Measurements from ENCODE around the gene SLC27A4.

SLC27A4 gene

GRCh38 chr9:128358090-128358489 is 17.8 kb downstream of the SLC27A4 start:
- in situ Hi-C loops (cut with HindIII; ENCODE audit: low pct_ligation_motif_present, low pct_unique_long_range_greater_than_20kb, low sequenced_read_pairs) = no loop called here

GRCh38 chr9:128358861-128359260 is 18.5 kb downstream of the SLC27A4 start:
- in situ Hi-C loops (cut with HindIII; ENCODE audit: low pct_ligation_motif_present, low pct_unique_long_range_greater_than_20kb, low sequenced_read_pairs) = no loop called here

More at GRCh38 chr9:128358090-128358489, 17.8 kb downstream of the SLC27A4 start:
- no peak for DNase-seq

GRCh38 chr9:128360826-128361225 is 20.5 kb downstream of the SLC27A4 start:
- in situ Hi-C loops (cut with HindIII; ENCODE audit: low pct_ligation_motif_present, low pct_unique_long_range_greater_than_20kb, low sequenced_read_pairs) = no loop called here
- DNase-seq = no peak

More at GRCh38 chr9:128358861-128359260, 18.5 kb downstream of the SLC27A4 start:
- no peak for DNase-seq

GRCh38 chr9:128361296-128361985 is 21.1 kb downstream of the SLC27A4 start:
- in situ Hi-C loops (cut with HindIII; ENCODE audit: low pct_ligation_motif_present, low pct_unique_long_range_greater_than_20kb, low sequenced_read_pairs) = no loop called here
- no peak for DNase-seq

GRCh38 chr9:128361986-128362646 is 21.8 kb downstream of the SLC27A4 start:
- in situ Hi-C loops (cut with HindIII; ENCODE audit: low pct_ligation_motif_present, low pct_unique_long_range_greater_than_20kb, low sequenced_read_pairs) = no loop called here
- peak; percentile 79 for DNase-seq

- DNase-seq = no peak
- in situ Hi-C loops (cut with HindIII; ENCODE audit: low pct_ligation_motif_present, low pct_unique_long_range_greater_than_20kb, low sequenced_read_pairs) = no loop called here
Observed at GRCh38 chr9:128362774-128363173, 22.4 kb downstream of the SLC27A4 start.

- in situ Hi-C loops (cut with HindIII; ENCODE audit: low pct_ligation_motif_present, low pct_unique_long_range_greater_than_20kb, low sequenced_read_pairs) = no loop called here
- DNase-seq = no peak
Observed at GRCh38 chr9:128365525-128365924, 25.2 kb downstream of the SLC27A4 start.

DNA sequence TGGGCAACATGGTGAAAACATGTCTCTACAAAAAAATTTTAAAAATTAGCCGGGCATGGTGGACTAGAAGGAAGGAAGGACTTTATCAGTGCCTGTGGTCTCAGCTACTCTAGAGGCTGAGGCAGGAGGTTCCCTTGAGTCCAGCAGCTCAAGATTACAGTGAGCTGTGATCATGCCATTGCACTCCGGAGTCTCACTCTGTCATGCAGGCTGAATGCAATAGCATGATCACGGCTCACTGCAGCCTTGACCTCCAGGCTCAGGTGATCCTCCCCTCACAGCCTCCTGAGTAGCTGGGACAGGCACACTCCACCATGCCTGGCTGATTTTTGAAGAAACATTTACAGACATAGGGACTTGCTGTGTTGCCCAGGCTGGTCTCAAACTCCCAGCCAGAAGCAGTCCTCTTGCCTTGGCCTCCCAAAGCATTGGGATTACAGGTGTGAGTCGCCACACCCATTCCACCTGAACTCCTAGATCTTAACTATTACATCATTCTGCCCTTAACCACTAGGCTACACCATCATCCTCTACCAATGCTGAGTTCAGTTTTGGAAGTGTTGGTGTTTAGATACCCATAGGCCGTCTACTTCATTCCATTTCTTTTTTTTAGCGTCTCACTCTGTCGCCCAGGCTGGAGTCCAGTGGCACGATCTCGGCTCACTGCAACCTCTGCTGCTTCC is 28.8 kb downstream of the SLC27A4 start:
- in situ Hi-C loops (cut with HindIII; ENCODE audit: low pct_ligation_motif_present, low pct_unique_long_range_greater_than_20kb, low sequenced_read_pairs) = no loop called here
- no peak for DNase-seq

- in situ Hi-C loops (cut with HindIII; ENCODE audit: low pct_ligation_motif_present, low pct_unique_long_range_greater_than_20kb, low sequenced_read_pairs) = no loop called here
- DNase-seq = no peak
Observed at GRCh38 chr9:128370367-128370751, 30.0 kb downstream of the SLC27A4 start.

DNA sequence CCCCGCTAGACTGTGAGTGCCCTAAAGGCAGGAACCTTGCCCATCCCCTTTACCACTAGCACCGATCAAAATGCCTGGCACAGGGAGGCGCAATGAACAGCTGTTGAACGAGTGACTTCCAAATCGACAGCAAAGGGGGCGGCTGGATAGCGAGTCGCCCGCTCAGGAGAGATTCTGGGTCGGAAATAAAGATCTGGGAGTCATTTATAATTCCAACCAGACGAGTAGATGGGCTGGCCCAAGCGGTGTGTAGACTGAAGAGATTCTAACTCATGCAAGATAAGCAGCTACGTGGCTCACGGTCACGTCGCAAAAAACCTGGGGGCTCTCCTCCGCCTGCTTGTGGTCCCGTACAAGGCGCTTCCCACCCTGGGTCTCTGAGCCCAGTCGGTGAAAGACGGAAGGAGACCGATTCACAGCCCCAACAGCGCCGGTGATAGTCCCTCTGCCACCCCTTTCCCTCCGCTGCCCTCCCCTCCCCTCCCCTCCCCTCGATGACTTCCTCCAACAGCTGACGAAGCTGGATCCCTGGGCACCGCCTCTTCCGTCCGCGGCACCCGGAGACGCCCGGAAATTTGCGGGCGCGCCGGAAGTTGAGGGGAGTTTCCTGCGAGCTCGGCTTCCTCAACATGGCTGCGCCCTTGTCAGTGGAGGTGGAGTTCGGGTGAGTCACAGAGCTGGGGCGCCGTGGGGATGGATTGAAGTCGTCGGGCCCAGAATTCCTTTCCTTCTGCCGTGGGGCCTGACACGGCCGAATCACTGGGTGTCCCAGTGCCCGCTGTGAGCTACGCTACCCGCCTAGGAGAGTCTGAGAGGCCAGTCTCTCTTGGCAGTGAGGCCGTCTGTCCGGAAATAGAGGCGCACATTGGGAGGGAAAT is 30.7 kb downstream of the SLC27A4 start, which contains the start of gene URM1:
Gene URM1, plus strand, starts transcription at position 623 of the 878 bp plus-strand sequence. Its CDS starts 7 bp downstream, at position 630.
- DNase-seq = peak; percentile 95
- in situ Hi-C loops (cut with HindIII; ENCODE audit: low pct_ligation_motif_present, low pct_unique_long_range_greater_than_20kb, low sequenced_read_pairs) = no loop called here

DNA sequence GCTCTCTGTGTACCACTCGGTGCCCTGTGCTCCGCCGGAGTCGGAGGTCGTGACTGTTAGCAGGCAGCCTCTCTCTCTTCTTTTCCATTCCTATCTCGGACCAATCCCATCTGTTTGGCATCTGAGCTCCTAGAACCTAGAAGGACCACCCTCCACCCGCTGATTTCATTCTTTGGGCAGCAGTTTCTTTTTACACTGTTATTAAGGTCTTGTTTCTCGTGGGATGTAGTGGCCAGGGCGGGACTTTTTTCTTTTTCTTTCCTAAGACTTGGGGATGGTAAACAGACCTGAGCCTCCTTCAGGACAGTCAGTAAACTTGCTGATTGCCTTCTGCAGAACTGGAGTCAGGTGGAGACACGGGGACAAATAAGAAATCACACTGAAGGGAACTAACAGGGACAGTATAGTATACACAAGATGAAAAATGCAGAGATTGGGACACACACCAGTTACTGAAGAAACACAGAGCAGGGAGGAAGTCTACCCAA is 31.3 kb downstream of the SLC27A4 start:
- DNase-seq = no peak
- in situ Hi-C loops (cut with HindIII; ENCODE audit: low pct_ligation_motif_present, low pct_unique_long_range_greater_than_20kb, low sequenced_read_pairs) = no loop called here

DNA sequence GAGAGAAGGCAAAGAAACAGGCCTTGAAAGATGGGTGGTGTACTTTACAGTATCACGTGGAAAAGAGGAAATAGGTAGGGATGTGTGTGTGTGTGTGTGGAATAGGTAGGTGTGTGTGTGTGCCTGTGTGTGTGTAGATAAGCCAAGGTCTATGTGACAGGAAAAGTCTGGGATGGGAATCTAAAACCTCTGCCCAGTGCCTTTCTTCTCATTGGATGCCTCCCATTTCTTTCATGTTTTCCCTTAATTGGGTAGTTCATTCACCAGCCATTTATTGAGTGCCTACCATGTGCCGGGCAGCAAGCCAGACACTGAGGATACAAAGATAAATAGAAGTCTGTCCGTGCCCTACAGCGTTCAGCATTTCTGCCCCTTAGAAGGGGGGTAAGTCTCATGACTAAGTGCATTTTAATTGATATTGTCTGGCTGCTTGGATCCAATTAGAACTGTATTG is 31.9 kb downstream of the SLC27A4 start:
- in situ Hi-C loops (cut with HindIII; ENCODE audit: low pct_ligation_motif_present, low pct_unique_long_range_greater_than_20kb, low sequenced_read_pairs) = no loop called here
- DNase-seq = no peak

- no peak for DNase-seq
- in situ Hi-C loops (cut with HindIII; ENCODE audit: low pct_ligation_motif_present, low pct_unique_long_range_greater_than_20kb, low sequenced_read_pairs) = no loop called here
Observed at GRCh38 chr9:128372784-128373183, 32.5 kb downstream of the SLC27A4 start.

GRCh38 chr9:128374221-128374675 is 33.9 kb downstream of the SLC27A4 start:
- in situ Hi-C loops (cut with HindIII; ENCODE audit: low pct_ligation_motif_present, low pct_unique_long_range_greater_than_20kb, low sequenced_read_pairs) = no loop called here
- DNase-seq = no peak

DNA sequence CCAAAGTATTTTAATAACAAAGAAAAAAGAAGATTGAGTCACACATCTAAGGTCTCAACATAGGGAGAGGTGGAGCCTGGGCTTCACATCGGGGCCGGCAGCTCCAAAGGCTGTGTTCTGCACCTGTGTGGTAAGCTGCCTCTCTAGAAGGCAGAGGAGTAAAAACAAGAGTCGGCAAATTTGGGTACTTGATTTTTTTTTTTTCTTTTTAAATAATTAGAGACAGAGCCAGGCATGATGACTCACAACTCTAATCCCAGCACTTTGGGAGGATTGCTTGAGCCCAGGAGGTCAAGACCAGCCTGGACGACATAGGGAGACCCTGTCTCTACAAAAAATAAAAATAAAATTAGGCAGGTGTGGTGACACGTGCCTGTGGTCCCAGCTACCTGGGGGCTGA is 35.5 kb downstream of the SLC27A4 start:
- DNase-seq = no peak

GRCh38 chr9:128382261-128382660 is 41.9 kb downstream of the SLC27A4 start:
- in situ Hi-C loops (cut with HindIII; ENCODE audit: low pct_ligation_motif_present, low pct_unique_long_range_greater_than_20kb, low sequenced_read_pairs) = no loop called here
- no peak for DNase-seq

More for the DNA sequence above, 35.5 kb downstream of the SLC27A4 start:
- in situ Hi-C loops (cut with HindIII; ENCODE audit: low pct_ligation_motif_present, low pct_unique_long_range_greater_than_20kb, low sequenced_read_pairs) = no loop called here

- no peak for DNase-seq
- in situ Hi-C loops (cut with HindIII; ENCODE audit: low pct_ligation_motif_present, low pct_unique_long_range_greater_than_20kb, low sequenced_read_pairs) = no loop called here
Observed at GRCh38 chr9:128383007-128383753, 42.9 kb downstream of the SLC27A4 start.

DNA sequence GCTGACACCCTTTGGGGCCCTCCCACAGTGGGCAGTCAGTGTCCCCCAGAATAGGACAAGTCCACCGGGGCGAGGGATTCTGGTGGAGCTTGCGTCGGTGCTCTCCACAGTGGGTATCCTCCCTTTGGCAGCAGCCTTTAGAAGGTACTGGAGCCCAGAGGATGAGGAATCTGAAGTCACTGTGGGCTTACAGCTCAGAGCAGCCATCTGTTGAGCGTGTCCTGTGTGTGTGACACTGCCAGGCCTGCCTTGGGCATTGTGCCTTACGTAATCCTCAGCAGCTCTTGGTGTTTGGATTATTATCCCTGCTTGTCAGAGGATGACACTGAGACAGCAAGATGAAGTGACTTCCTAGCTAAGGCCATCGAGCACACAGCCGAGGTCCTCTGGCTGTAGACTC is 43.5 kb downstream of the SLC27A4 start:
- DNase-seq = no peak

More for the DNA sequence above, 43.5 kb downstream of the SLC27A4 start:
- in situ Hi-C loops (cut with HindIII; ENCODE audit: low pct_ligation_motif_present, low pct_unique_long_range_greater_than_20kb, low sequenced_read_pairs) = no loop called here
